HG03442 (cell line): ENCODE data around the gene CACNA1I.
"Not testable (repeated sequence)": the region's sequence is repeated elsewhere in the genome, so short reads cannot be mapped to it uniquely, and the experiment has no call there.

ENCODE experiments used
- ATAC-seq: cut with Tn5 transposase; IDR thresholded peaks from one replicate; pipeline ENCODE4 v1.9.1; 2021; ENCODE audit warnings: mild to moderate bottlenecking, moderate library complexity; ENCODE audit not compliant: unreplicated experiment

The CACNA1I gene

GRCh38 chr22:39570665-39571064 is at the start of gene CACNA1I:
Gene CACNA1I, plus strand, starts transcription at chr22:39570753. Its CDS starts 0 bp downstream, at chr22:39570753.
- no peak for ATAC-seq

GRCh38 chr22:39521106-39521885 is 49.3 kb upstream of the CACNA1I start:
- ATAC-seq, result not testable (repeated sequence)

GRCh38 chr22:39522091-39522490 is 48.5 kb upstream of the CACNA1I start:
- ATAC-seq, result not testable (repeated sequence)

DNA sequence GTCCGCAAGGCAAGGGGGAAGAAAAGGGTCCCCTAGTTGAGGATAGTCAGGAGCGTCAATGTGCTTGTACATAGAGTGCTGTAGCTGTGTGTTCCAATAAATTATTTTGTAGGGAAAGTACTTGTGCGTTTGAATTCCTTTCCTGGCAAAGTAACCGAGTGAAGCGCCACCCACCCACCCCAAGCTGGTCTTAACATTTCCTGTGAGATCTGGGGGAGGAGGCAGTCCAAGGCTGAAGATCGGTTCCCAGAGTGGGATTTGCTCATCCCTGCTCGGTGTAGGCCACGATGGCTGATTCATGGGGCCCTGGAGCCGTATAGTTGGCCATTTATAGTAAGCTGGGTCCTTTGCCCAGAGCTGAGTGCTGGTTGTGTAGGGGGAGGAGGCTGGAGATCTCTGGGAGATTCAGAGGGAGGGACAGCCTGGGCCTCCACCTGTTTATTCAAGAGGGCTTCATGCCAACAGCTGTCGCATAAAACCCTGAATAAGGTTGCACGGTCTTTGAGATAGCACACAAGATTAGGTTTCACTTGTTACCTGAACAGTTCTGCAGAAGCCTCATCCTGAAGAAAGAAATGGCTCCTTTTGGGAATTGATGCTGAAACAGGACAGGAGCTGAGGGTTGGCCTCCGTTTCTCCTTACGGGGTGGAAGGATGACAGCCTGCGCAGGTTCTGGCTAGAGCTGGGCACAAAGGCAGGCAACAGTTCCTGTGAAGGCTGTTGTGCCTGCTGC is 47.8 kb upstream of the CACNA1I start:
- ATAC-seq, result no peak

DNA sequence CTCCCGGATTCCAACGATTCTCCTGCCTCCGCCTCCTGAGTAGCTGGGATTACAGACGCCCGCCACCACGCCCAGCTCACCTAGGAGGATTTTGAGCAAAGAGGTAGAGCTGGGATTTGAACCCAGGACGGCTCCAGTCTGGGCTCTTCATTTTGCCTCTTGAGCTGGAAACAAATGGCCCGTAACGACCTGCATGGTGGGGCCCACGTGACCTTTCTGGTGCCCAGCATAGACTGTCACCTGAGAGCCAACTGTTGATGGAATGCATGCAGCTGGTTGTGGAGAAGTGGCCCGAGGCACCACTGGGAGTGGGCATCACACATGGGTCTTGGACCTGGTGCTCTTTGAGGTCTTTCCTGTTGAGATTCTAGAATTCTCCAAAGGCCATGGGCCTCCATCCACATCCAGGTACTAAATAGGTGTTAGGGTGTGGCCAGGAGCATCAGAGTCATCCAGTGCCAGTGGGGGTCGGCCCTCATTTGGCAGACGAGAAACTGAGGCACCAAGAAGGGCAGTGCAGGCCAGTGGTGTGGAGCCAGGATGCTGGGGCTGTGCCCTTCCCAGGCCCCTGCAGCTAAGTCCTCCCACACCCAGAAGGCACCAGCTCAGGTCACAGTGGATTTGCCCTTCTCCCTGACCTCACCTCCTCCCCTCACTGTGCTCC is 46.3 kb upstream of the CACNA1I start:
- ATAC-seq, result no peak

- no peak for ATAC-seq
Observed at GRCh38 chr22:39524753-39525657, 45.5 kb upstream of the CACNA1I start.

- ATAC-seq, result no peak
Observed at GRCh38 chr22:39525658-39525975, 44.9 kb upstream of the CACNA1I start.

DNA sequence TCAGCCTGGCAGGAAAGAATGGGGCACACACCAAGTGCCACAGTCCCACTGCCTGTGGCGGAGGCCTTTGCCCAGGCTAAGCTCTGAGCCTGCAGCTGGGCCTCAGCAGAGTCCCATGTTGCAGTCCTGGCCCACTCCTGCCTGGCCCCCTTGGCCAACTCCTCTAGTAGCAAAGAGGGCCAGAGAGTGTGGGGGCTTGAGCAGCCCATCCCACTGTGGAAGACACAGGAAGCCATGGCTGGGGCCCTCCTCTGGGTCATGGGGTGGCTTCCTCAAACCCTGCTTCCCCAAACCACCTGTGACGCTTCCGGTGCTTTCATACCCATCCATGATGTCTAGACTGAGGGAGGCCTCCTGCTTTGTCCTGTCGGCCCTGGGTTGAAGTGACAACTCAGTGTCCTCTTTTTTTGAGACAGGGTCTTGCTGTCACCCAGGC is 43.8 kb upstream of the CACNA1I start:
- ATAC-seq, result no peak

- ATAC-seq, result no peak
Observed at GRCh38 chr22:39527481-39527961, 43.0 kb upstream of the CACNA1I start.

- no peak for ATAC-seq
Observed at GRCh38 chr22:39528080-39528661, 42.4 kb upstream of the CACNA1I start.

DNA sequence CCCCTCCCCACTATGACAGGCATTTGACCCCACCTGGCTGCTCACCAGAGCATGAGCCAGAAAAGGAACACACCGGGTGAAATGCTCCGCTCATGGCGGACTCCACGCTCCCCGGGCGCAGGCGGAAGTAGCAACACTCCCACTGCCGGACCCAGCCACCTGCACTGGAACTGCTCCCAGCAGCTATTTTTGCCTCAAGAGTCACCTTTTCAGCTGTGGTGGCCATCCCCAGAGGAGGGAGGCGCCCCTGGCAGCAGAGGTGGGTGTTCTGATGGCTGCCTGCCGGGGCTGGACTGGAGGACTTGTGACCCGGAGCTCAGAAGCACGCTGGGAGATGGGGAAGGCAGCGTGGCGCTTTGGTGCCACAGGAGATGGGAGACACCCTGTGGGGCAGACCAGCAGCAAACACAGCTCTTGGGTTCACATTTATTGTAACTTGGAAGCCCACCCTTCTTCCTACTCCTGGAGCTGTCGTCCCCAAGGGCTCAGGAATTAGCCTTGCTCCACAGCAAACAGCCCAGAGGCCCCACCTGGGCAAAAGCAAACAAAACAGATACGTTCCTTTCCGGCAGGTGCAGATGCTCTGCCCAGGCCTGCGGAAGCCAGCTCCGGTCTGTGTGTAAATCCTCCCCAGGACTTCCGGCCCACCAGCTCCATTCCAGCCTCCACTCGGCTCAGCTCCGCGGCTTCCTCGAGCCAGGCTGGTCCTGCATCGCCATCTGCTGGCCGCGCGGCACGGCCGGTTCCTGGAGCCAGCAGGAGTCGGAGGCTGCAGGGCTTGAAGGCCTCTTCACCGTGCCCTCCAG is 41.7 kb upstream of the CACNA1I start:
- peak; percentile 27 for ATAC-seq

DNA sequence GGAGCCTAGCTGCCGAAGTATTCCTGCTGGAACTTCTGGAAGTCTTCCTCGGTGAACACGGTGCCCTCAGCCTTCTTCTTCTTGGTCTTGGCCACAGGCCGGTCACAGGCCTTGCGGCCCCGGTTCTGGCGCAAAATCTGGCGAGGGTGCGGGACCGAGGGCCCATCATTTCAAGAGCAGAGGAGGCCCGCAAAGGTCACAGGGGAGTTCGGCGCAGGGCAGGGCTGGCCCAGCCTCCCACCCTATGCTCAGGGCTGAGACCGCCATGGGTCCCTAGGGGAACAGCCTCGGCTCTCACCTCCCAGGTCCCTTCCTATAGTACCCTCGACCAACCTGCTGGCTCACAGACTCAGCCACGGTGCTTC is 41.1 kb upstream of the CACNA1I start:
- ATAC-seq, result no peak

GRCh38 chr22:39530116-39530515 is 40.4 kb upstream of the CACNA1I start:
- no peak for ATAC-seq

- ATAC-seq, result no peak
Observed at GRCh38 chr22:39530692-39531331, 39.7 kb upstream of the CACNA1I start.

DNA sequence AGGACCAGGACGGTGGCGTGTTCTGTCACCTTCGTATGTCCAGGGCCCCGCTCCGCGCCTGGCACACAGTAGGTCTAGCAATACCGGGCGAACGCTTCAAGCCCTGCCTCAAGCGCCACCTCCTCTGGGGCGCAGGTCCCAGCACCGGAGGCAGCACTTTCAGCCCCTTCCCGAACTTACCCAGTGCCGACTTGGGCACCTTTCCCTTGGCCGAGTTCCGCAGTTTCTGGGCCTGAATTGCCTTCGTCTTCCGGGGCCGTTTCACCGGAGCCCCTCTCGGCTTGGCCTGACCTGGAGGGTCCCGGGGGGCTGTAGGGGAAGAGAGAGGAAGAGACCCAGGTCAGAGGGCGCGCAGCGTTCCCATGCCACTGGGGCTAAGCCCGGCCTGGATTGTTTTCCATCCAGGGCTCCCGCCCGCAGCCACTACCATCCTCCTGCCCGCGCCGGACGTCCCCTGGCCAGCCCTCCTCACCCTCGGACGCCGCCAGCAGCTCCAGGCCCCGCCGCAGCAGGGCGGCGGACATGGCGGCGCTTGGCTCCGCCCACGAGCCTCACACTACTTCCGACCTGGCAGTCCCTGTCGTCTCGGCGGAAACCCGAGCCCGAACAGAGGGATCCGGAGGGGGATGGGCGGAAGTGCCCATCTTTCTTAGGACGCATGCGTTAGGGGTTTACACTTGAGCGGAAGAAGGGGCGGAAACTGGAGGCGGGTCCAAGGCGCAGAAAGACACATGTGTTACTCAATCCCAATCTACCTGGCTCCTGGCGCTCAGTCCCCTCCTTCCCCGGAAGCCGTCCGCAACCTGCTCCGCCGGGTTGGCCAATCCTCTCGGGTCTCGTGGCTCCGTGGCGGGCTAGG is 38.1 kb upstream of the CACNA1I start, which contains the start of gene RPS19BP1:
TSS of gene RPS19BP1 (minus strand) at position 534 of the 859 bp plus-strand sequence. CDS start at position 524, 10 bp downstream.
- ATAC-seq, result peak; percentile 67

DNA sequence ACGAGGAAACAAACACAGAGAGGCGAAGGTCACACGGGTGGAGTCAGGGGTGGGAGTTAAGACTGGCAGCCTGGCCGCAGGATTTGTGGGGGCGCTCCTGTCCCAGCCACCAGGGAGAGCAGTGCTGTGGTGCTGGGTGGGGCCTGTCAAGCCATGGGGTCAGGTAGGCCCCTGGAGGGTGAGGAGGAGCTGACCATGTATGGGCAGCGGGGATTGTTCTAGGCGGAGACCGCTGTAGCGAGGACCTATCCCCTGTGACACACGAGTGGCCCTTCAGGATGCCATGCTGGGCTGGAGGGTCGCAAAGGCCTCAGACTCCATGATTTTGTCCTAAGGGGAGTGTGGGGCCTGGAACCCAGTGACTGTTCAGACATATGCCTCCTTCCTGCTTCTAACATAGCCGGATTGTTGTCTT is 36.5 kb upstream of the CACNA1I start:
- ATAC-seq, result no peak

DNA sequence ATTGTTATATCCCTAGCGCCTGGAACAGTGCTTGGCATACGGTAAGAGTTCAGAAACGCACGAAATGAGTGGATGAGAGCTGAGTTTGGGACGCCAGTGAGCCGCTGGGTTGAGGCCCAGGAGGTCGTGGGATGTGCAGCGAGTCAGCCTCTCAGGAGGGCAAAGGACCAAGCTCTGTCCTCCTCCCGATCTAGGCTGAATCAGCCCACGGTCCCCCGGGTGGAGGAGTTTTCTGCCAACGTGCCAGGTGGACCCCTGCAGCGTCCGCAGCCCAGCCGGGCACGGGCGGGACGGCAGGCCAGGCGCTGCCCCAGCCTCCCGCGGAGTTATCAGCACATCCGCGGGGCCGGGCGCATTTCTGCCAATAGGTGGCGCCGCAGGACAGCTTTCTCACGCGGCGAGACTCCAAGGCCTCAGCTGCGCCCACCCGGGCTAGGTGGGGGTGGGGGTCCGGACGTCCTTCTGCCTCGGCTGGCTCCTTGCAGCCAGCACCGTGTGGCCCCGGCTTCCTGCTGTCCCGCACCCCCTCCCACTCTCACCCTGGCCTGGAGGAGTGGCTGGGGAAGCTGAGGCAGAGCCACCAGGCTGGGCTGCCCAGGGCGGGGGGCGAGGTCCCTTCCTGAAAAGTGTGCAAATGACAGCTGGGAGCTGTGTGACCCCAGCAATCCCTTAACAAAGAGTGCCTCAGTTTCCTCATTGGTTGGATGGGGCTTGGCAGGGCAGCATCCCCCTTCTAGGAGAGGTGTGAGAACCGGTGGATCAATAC is 35.8 kb upstream of the CACNA1I start:
- no peak for ATAC-seq
